ENCODE measurements around the gene TLCD3B. TPM values are rescaled to one million over a fixed set of nuclear protein-coding genes. Genes with fewer than 3 reads are reported as not detected.

Gene TLCD3B
- total RNA-seq, 3 donors from 2014 or later = 0.29 TPM; not detected in 2

GRCh38 chr16:30003670-30004423, 27.2 kb downstream of the TLCD3B start:
- intact Hi-C loops (cut with DNase I; ENCODE audit: low total_unique reads) = no loop called here
- no peak for TF ChIP-seq POLR2AphosphoS5 (IDR thresholded peaks at IDR 0.05)
- no peak for TF ChIP-seq CTCF (IDR thresholded peaks at IDR 0.05)
- no peak for TF ChIP-seq POLR2A (IDR thresholded peaks at IDR 0.05)
- Histone ChIP-seq H3K27me3 (no peaks in the 10 kb centered on the region), H3K4me3 (no peak overlapping the region), H3K27ac (no peak overlapping the region), H3K4me1 (no peaks in the 10 kb centered on the region), H3K9me3 (no peaks in the 10 kb centered on the region), H3K36me3 (no peaks in the 10 kb centered on the region)
- no peak for DNase-seq (ENCODE audit: low spot score in 2 of 2)

GRCh38 chr16:30002614-30003346, 28.3 kb downstream of the TLCD3B start:
- no peaks in the 10 kb centered on the region for H3K4me1 ChIP-seq
- H3K9me3 ChIP-seq = no peaks in the 10 kb centered on the region
- intact Hi-C loops (cut with DNase I; ENCODE audit: low total_unique reads) = no loop called here
- no peak overlapping the region for H3K27ac ChIP-seq
- no peaks in the 10 kb centered on the region for H3K36me3 ChIP-seq
- H3K27me3 ChIP-seq = no peaks in the 10 kb centered on the region
- no peak for TF ChIP-seq CTCF (IDR thresholded peaks at IDR 0.05)
- TF ChIP-seq POLR2AphosphoS5 (IDR thresholded peaks at IDR 0.05) = no peak
- TF ChIP-seq POLR2A (IDR thresholded peaks at IDR 0.05) = no peak
- H3K4me3 ChIP-seq = no peak overlapping the region
- DNase-seq (ENCODE audit: low spot score in 2 of 2) = no peak

GRCh38 chr16:30000735-30001631, 30.1 kb downstream of the TLCD3B start:
- no peak for DNase-seq (ENCODE audit: low spot score in 2 of 2)
- Histone ChIP-seq H3K27me3 (no peaks in the 10 kb centered on the region), H3K36me3 (no peaks in the 10 kb centered on the region), H3K9me3 (no peaks in the 10 kb centered on the region), H3K27ac (no peak overlapping the region), H3K4me1 (peaks cover 0 to 4% of the 10 kb centered on the region in 2 donors), H3K4me3 (no peak overlapping the region)
- TF ChIP-seq CTCF (IDR thresholded peaks at IDR 0.05) (no peak), POLR2A (IDR thresholded peaks at IDR 0.05) (no peak), POLR2AphosphoS5 (IDR thresholded peaks at IDR 0.05) (no peak)
- intact Hi-C loops (cut with DNase I; ENCODE audit: low total_unique reads) = no loop called here

GRCh38 chr16:29999605-30000004, 31.5 kb downstream of the TLCD3B start:
- Histone ChIP-seq H3K4me1 (peaks cover 4% of the 10 kb centered on the region in 2 donors), H3K9me3 (no peaks in the 10 kb centered on the region), H3K4me3 (no peak overlapping the region), H3K27ac (no peak overlapping the region), H3K27me3 (no peaks in the 10 kb centered on the region), H3K36me3 (no peaks in the 10 kb centered on the region)
- TF ChIP-seq POLR2AphosphoS5 (IDR thresholded peaks at IDR 0.05) = no peak
- no peak for TF ChIP-seq CTCF (IDR thresholded peaks at IDR 0.05)
- TF ChIP-seq POLR2A (IDR thresholded peaks at IDR 0.05) = no peak
- intact Hi-C loops (cut with DNase I; ENCODE audit: low total_unique reads) = loop anchor here (1.0 kb wide), 1 partner anchor 30 kb away; no protein-coding TSS in a partner anchor
- DNase-seq (ENCODE audit: low spot score in 2 of 2) = no peak
